GM19438 (cell line): Measurements from ENCODE around the gene FCER1G.

ENCODE experiments used
- ATAC-seq: cut with Tn5 transposase; IDR thresholded peaks from one replicate; pipeline ENCODE4 v1.9.1; 2021; ENCODE audit warnings: low read depth; ENCODE audit not compliant: unreplicated experiment

The FCER1G gene

DNA sequence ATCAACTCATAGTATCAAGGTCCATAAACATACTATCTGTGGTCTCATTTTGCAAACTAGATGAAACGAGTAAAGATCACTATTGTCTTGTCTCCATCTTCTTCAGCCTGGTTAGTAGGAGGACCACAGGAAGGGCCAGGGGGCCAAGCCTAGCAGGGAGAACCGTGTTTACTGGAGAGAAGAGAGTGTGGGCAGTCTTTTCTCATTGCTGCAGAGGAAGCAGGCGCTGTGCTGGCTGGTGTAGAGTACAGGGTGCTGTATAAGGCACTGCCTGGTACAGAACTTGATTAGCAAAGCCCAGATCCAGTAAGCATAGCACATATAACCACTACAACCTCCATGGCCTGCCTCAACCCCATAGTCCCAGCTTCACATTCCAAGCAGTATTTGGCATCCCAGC lies 27.8 kb upstream of the FCER1G start:
- no peak for ATAC-seq

DNA sequence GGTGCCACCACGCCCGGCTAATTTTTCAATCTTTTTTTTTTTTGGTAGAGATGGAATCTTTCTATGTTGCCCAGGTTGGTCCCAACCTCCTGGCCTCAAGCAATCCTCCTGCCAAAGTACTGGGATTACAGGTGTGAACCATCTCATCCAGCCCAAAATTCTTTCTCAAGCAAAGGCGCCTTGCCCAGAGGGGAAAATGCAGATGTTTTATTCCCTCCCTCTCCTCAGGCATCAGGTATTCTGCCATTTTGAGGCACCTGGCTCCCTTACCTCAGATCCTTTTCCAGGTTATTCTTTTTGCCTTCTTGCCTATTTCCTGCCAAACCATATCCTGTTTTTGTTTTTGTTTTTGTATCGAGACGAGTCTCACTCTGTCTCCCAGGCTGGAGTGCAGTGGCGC lies 26.7 kb upstream of the FCER1G start:
- no peak for ATAC-seq

DNA sequence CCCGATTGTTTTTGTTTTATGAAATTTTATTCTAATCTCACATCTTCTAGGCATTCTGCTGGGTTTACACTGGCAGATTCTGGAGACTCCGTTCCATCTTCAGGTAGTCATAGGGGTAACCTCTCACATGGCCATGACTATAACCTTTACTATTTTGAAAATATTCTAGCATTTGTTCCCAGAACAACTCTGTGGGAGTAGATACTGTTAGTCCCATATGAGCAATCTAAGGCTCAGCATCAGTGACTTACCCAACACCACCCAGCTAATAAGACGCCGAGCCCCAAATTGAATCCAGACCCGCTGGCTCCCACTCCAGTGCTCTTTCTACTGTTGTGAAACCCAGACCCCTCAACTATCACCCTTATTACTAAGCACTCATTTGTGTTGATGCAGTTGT lies 26.1 kb upstream of the FCER1G start:
- no peak for ATAC-seq

DNA sequence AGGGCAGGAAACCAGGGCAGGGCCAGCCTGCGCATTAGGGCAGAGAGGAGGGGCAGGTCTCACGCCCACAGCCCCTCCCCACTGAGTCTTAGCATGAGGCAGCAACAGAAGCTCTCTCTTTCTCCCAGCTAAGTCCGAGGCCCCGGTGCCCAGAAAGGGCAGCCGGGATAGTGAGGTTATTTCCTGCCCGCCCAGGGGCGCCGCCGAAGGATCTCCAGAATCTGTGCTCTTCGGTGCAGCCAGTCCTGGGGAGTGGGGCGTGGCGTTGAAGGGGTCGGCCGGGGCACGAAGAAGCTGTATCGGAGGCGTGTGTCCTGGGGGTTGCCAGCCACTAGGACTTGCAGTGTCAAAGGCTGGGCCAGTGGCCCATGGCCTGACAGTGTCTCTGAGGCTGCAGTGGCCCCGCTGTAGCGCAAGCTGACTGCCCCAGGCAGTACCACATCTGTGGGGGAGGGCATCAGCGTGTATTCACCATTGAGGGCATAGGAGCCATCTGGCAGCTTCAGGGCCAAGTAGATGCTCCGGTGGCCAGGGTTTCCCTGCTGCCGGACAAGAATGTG lies 24.1 kb upstream of the FCER1G start:
- no peak for ATAC-seq

DNA sequence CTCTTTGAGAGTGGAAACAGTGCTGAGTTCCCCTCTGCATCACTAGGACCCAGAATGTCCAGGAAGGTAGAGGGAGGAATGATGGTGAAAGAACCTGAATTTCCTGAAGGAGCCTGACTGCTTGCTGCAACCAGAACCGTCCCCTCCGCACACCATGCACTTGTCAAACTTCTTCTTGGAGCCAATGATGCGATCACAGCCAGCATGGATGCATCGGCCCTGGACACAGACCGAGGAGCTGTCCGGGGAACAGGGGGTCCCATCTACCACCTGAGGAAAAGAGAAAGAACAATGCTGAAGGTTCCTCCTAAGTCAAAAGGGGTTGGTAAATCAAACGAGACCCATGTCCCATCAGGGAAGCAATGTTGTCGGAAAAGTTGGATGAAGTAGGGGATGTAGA lies 23.1 kb upstream of the FCER1G start:
- no peak for ATAC-seq

DNA sequence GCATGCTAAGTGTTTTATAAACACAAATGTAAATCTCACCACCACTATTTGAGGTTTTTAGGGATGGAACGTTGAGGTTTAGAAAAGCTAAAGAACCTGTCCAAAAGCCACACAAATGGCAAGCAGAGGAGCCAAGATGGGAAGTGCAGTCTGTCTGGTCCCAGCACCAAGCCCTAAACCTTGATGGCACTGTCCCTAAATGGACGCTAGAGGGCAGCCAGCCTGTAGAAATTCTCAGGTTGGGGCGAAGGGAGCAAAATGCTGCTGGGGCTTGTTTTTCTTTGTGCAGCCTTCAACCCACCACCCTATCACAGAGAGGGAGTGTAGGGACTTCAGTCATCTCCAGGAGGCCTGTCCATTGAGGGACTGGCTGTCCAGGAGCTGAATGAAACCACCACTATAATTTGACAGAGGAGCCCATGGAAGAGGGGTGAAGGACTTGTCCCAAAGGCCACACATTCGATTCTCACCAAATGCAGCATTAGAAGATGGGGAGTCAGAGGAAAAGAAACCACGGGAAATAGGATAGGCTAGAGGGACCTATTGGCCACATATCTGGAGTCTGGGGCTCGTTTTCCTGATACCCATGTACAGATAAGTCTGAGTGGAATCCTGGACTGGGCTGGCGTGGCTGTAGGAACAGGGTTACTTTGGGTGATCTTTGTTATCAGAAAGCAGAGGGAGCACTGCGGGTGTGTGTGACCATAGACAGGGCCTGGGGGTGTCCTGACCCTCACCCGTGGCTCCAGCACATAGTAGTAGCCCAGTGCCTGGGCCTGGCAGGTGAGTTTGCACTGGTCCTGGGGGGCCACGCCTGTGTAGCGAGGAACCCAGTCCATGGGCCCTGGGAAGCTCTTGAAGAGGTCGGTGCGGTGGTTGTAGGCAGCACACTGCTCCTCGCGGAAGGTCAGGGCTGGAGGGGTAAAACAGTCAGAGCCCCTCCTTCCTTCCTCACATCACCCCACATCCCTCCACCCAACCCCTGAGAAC lies 22.3 kb upstream of the FCER1G start:
- ATAC-seq = peak; percentile 58

DNA sequence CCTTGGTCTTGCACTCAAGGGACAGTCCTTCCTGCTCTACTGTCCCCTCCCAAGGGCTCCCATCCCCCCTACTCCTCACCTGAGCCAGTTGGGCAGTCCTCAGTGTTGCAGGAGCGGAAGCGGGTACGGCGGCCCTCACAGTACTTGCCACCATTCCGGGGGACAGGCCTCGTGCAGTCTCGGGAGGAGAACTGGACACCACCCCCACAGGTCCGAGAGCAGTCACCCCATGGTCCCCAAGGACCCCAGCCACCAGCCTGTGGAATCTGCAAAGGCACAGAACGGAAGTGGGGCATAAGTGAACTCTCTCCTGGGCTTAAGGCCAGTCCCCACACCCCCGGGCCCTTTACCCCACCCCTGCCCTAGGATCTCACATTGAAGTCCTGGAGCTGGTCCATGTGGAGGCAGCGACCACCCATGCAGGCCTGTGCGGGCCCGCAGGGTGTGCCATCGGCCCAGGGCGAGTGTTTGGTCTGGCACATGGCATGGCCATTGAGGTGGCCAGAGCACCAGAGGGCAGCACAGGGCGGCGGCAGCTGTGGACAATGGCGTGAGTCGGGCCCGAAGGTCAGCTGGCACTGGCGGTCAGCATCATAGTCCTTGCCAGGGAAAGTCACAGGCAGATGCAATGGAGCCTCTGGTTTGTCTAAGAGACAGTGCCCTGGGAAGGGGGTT lies 21.4 kb upstream of the FCER1G start:
- ATAC-seq = no peak

DNA sequence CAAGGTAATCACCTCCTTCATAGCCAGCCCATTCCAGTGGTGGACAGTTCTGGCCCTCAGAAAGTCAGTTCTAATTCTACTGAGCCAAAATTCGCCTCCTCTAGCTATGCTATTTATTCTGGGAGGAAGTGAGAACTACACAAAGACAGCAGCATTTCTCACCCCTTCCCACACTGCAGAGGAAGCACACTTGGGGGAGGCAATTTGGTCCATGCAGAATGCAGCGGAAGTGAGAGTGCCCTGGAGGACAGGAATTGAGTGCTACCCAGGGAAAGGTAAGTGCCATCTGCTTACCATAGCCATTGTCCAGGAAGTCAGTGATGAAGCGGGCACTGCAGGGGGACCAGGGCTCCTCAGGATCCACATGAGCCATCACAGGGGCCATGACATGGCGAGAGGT lies 19.9 kb upstream of the FCER1G start:
- peak; percentile 54 for ATAC-seq

DNA sequence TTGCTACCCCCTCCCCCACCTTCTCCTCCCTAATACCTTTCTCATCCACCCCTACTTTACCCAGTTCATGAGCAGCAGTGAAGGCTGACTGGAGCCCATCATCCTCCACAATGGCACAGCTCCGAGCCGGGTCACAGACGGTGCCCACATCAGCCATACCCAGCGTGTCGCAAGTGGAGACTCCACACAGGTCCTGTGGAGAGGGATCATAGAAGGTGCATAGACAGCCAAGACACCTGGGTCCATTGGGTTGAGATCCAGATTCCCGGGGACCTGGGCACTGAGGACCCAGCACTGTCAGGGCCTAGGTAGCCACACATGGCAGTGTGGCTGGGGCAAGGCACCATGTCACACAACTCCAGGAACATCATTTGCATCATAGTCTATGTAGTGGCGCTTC lies 19.0 kb upstream of the FCER1G start:
- ATAC-seq = no peak

DNA sequence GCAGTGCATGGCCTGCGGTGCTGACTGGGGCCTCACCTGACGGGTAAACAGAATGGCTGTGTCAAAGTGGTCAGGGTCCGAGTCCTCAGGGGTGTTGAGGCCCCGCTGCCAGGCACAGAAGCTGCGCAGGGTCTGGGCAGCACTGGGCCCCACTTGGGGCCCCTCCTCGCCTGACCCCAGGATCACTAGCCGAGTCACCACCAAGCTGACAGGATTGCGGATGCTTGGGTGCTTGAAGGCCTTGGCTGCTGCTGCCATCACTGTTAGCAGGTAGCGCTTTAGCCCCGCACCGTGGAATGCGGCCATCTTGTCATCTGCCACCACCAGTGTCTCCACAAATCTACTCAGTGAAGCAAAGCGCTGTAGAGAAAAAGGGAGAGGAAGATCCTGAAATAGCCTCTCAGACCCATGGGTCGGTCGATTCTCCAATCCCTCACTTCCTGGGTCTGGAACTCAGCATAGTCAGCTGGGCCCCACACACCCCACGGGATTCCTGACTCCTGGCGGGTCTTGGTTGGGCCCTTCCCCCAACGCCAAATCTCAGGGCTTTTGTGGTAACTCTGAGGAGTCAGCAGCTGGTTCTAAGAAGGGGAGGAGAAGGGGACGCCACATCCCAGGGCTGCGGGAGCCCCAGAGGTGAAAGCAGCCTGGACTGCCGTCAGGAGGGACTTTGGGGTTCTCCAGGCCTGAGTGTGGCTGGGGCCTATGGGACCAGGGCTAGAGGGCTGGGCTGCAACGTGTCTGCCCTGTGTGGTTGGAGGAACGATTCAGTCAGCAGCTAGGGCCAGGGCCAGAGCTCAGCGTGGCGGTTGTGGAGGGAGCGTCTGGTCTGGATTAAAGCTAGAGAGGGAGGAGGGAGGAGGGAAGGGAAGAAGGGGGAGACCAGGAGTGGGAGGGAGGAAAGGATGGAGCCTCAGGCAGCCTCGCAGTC lies 18.3 kb upstream of the FCER1G start:
- ATAC-seq = no peak

DNA sequence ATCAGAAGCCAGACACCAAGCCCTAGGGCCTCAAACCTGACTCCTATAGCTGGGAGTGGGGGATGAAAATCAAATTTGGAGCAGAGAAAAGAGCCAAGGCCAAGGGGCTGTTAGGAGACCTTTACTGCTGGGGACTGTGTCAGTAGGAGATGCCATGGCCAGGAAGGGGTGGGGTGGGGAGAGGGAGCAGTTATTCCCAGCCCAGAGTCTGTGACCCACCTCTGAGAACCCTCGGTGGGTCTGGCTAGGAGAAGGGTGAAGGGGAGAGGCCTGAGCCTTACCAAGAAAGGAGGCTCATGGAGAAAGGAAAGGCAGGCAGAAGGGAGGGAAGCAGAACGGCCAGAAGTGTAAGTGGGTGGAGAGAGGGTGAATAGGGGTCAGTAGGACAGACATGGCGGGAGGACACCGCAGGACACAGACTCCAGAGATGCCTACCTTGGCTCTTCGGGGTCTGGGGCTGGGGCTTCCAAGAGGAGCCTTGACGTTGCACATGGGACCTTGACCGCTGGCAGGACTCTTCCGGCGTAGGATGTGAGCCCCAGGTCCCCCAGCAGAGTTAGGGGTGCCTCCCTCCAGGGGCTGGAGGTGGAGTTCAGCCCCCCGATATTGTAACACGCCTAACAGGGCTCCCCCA lies 17.4 kb upstream of the FCER1G start:
- ATAC-seq = no peak

DNA sequence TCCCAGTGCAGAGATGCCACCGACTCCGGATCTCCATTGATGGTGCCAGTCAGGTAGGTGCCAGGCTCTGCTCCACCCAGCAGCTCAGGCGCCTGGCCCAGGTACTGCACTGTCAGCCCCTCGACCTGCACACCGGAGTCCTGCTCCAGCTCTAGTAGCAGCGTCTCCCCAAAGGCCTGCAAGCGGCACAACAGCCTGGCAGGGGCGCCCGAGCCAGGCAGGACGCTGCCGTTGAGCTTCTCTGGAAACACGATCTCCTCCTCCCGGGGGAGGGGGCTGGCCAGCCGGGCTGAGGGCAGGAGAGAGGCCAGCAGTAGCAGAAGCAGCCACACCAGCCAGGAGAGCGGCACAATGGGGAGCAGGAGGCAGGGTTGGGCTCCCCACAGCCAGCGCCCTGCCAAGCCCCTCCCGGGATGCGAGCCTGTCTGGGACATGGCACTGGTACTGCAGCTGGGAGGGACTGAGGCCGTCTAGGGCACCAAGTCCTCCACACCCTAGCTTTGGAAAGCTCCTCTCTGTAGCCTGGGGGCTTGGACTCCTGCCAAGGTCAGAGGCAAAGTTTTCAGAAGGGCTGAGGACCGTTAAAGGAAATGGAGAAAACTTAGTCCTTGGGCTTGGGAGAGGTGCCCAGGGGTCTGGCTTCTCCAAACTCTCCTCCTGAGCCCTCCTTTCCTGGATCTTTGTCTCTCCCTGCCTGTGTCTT lies 16.8 kb upstream of the FCER1G start:
- ATAC-seq = no peak

DNA sequence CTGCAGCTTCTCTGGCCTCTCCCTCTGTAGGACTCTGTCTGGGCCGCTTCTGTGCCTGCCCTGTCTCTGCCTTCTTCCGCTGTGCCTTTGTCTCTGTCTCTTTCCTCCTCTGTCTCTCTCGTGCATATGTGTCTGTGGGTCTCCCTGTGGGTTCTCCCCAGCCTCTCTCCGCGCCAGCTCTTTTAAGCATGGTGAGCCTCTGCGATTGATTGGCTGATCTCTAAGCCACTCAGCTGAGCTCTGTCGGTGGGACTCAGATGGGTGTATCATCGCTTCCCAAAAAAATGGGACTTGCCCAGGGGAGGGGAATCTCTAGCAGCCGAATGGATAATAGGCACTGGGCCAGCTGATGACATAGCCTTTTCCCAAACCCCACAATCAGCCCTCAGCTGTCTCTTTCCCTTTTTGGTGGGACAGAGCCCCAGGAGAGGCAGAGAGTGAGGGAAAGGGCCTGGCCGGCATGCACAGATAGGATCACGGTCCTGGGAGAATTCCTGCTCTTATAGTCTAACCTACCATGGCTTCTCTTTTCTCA lies 16.1 kb upstream of the FCER1G start, which contains the start of gene ADAMTS4:
Gene ADAMTS4, minus strand, starts transcription at position 158 of the 535 bp plus-strand sequence. CDS start 427 bp downstream, outside the sequence.
- no peak for ATAC-seq

DNA sequence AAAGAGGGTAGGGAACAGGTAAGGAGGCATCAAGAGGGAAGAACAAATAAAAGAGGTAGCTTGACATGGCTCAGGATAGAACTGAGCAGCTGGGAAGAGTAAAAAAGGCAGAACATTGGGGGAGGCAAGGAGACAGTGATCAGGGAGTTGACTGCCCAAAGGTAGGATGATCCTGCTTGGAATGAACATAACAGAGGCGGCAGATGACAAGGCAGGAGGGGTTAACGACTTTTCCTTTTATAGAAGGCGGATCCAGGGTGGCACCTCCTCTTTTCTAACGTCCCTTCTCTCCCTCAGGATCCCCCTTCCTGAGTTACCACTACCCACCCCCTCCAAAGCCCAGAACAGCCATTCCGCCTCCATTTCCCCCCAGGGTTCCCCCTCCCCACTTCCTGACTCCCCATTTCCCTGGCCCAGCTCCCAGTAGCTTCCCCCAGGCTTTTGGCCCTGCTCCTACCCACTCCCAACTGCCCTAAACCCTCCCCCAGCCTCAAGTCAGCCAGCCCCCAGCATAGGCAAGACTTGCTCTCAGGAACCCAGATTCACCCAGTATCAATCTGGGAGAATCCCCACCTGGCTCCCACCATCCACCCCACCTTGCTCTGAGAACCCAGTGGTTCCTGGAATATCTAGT lies 15.5 kb upstream of the FCER1G start:
- no peak for ATAC-seq

DNA sequence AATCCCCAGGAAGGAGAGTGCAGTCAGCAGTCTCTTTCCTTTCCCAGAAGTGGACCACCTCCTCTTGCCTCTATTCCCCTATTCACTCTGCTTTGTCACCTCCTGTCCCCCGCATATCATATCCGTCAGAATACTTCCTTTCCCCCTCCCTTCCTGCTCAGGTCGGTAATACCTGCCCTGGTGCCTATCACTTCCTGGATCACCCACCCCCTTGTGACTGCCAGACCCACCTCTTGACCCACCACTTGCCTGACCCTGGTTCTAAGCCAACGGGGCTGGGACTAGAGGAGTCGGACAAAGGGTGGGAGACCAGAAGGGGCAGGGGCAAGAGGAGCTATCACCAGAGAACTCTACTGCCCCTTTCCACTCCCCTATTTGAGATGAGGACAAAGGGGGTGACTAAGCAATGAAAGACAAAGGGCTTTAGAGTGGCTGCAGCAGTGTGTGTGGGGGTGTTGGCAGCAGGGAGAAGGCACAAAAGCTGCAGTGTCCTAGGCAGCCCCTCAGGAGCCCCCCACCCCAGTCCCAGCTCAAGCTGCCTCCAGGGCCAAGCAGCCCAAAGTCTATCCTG lies 14.6 kb upstream of the FCER1G start:
- no peak for ATAC-seq

DNA sequence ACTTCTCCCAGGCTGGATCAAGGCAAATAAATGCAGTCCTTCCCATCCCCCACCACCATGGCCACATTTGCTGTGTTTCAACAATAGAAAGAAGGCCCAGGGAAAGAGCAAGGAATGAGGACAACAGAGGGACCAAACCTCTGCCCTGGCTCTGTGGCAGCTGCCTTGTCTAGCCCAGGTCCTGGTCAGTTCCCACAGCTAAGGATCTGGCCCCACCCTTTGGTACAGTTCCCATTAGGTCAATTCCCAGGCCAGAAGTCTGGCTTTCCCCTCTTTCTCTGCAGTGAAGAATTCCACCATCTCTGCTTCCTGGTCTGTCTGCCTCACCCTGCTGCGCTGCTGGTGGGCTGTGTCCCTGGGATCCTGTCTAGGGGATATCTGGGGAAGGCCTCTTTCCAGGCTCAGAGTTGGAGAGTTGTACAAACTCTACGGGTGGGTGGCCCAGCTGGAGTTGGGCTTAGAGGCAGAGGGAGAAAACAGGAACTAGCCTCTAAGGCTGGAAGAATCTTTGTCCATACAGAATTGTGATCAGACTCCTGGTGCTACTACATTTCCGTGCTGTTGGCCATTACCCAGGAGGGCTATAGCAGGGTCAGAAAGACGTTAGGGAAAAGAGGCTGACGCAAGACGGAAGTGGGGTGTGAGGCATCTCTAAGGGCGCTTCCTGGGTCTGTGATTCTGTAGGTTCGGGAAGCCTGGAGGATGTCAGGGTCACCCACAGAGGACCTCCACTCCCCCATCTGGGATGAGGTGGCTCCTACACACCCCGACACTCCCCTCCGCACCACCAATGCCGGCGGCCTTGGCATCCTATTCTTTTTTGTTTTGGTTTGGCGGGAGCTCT lies 13.9 kb upstream of the FCER1G start:
- no peak for ATAC-seq
